Measurements from ENCODE around the gene PARP14. TPM values are rescaled to one million over a fixed set of nuclear protein-coding genes. Genes with fewer than 3 reads are reported as not detected.
"Not testable (repeated sequence)": the region's sequence is repeated elsewhere in the genome, so short reads cannot be mapped to it uniquely, and the experiment has no call there.

PARP14 gene
- total and polyA plus RNA-seq, 5 donors, result 6.9 to 21.8 (median 13.9) TPM

DNA sequence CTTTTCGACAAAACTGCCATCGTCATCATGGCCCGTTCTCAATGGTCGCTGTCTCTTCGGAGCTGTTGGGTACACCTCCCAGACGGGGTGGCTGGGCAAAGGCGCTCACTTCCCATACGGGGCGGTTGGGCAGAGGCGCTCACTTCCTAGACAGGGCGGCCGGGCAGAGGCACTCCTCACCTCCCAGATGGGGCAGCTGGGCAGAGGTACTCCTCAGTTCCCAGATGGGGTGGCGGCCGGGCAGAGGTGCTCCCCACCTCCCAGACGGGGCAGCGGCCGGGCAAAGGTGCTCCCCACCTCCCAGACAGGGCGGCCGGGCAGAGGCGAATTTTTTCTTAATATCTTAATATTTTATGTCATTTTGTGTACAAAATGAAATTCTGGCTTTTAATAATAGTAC, 44.5 kb downstream of the PARP14 start:
- WGBS, result 97% methylated on average over 20 of the region's 20 CpGs
- no peaks in the 10 kb centered on the region for H3K27me3 ChIP-seq (ENCODE audit: control insufficient read depth, insufficient read depth)
- intact Hi-C loops (cut with DNase I), result no loop called here

DNA sequence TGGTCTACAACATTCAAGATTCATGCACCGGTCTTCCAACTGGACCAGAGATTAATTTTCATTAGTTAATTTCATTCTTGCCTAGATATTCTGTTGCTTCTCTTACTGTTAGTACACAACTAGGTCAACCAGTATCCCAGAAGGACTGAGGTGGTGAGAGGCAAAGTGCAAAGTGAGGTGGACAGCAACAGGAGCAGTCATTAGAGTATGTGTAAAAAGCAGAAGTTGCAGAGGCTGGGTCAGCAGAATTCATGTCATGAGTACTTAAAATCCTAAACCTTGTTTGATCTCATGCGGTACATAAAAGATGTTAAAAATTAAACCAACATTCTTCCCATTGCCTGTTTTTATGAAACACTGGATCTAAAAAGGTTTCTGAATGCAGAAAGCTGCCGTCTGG, 46.7 kb downstream of the PARP14 start:
- Histone ChIP-seq H3K9me3 (ENCODE audit: control insufficient read depth, low read length) (no peaks in the 10 kb centered on the region), H3K4me3 (ENCODE audit: low read length) (no peak overlapping the region), H3K27me3 (ENCODE audit: control insufficient read depth, insufficient read depth) (no peaks in the 10 kb centered on the region), H3K4me1 (ENCODE audit: control insufficient read depth, insufficient read depth, low read length) (no peaks in the 10 kb centered on the region), H3K27ac (ENCODE audit: low read length) (no peak overlapping the region)
- 94% methylated on average over 3 of the region's 3 CpGs for WGBS
- DNase-seq, result no peak
- ATAC-seq, result no peak
- intact Hi-C loops (cut with DNase I), result no loop called here

More for the DNA sequence above, 44.5 kb downstream of the PARP14 start:
- no peak overlapping the region for H3K27ac ChIP-seq (ENCODE audit: low read length)
- H3K4me1 ChIP-seq (ENCODE audit: control insufficient read depth, insufficient read depth, low read length), result no peaks in the 10 kb centered on the region
- DNase-seq, result peak in 1 of 3 donors; percentile 53
- H3K9me3 ChIP-seq (ENCODE audit: control insufficient read depth, low read length), result no peaks in the 10 kb centered on the region
- H3K4me3 ChIP-seq (ENCODE audit: low read length), result no peak overlapping the region
- no peak for ATAC-seq

DNA sequence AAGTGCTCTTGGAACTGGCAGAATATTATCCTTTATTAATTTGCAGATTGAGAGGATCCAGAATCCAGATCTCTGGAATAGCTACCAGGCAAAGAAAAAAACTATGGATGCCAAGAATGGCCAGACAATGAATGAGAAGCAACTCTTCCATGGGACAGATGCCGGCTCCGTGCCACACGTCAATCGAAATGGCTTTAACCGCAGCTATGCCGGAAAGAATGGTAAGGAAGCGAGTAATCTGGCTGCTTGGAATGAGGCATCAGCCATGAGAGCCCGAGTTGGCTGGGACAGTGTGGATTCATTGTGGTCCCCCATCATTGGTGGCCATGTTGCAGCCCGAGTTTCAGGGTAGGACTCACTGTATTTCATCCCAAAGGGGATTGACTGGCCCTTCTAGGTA, 47.1 kb downstream of the PARP14 start:
- H3K27ac ChIP-seq (ENCODE audit: low read length), result no peak overlapping the region
- no peak overlapping the region for H3K4me3 ChIP-seq (ENCODE audit: low read length)
- WGBS, result 93% methylated on average over 9 of the region's 9 CpGs
- no peaks in the 10 kb centered on the region for H3K27me3 ChIP-seq (ENCODE audit: control insufficient read depth, insufficient read depth)
- no peaks in the 10 kb centered on the region for H3K9me3 ChIP-seq (ENCODE audit: control insufficient read depth, low read length)
- peak in 1 of 3 donors; percentile 25 for DNase-seq
- H3K4me1 ChIP-seq (ENCODE audit: control insufficient read depth, insufficient read depth, low read length), result no peaks in the 10 kb centered on the region
- intact Hi-C loops (cut with DNase I), result no loop called here
- no peak for ATAC-seq

DNA sequence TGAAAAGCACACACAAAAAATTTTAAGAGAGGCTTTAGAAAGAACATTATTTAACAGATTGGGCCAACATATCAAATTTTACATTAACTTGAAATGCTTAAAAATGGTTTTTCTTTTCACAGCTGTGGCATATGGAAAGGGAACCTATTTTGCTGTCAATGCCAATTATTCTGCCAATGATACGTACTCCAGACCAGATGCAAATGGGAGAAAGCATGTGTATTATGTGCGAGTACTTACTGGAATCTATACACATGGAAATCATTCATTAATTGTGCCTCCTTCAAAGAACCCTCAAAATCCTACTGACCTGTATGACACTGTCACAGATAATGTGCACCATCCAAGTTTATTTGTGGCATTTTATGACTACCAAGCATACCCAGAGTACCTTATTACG, 47.5 kb downstream of the PARP14 start:
- Histone ChIP-seq H3K4me1 (ENCODE audit: control insufficient read depth, insufficient read depth, low read length) (no peaks in the 10 kb centered on the region), H3K9me3 (ENCODE audit: control insufficient read depth, low read length) (no peaks in the 10 kb centered on the region), H3K27ac (ENCODE audit: low read length) (no peak overlapping the region), H3K27me3 (ENCODE audit: control insufficient read depth, insufficient read depth) (no peaks in the 10 kb centered on the region), H3K4me3 (ENCODE audit: low read length) (no peak overlapping the region)
- intact Hi-C loops (cut with DNase I), result no loop called here
- WGBS, result 96% methylated on average over 3 of the region's 3 CpGs
- ATAC-seq (no peak), DNase-seq (no peak)

DNA sequence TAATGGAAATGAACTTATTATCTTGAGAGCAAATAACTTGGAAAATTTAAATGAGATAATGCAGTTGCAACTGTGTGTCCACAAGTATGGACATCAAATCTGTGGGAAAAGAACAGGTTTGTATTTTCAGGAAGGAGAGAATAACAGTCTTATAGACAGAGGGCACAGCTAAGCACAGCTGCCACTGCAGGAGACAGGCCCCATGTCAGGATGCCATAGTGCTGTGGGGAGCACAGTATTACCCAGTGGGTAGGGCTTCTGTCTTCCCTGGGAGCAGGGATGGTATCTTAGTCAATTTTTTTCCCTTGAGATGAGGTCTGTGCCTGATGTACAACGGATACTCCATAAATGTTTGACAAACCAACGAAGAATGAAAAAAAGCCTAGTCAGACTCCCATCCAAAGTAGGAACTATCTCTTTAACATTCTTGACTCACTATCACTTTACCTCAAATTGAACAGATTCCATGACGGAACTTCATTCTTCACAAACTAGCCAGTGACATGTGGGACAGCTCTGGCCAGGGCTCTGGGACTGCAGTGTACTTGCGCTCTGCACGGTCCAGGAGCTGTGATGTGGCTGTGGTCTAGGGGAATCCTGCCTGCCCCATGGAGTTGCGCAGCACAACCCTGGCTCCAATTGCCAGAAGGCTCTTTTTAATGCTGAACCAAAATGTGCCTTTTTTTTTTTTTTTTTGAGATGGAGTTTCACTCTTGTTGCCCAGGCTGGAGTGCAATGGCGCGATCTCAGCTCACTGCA, 48.3 kb downstream of the PARP14 start:
- no peak overlapping the region for H3K27ac ChIP-seq (ENCODE audit: low read length)
- H3K27me3 ChIP-seq (ENCODE audit: control insufficient read depth, insufficient read depth), result no peaks in the 10 kb centered on the region
- WGBS, result 92% methylated on average over 8 of the region's 8 CpGs
- intact Hi-C loops (cut with DNase I), result no loop called here
- H3K9me3 ChIP-seq (ENCODE audit: control insufficient read depth, low read length), result no peaks in the 10 kb centered on the region
- DNase-seq, result no peak
- H3K4me1 ChIP-seq (ENCODE audit: control insufficient read depth, insufficient read depth, low read length), result no peaks in the 10 kb centered on the region
- H3K4me3 ChIP-seq (ENCODE audit: low read length), result no peak overlapping the region
- peak in 1 of 2 donors; percentile 45 for ATAC-seq

DNA sequence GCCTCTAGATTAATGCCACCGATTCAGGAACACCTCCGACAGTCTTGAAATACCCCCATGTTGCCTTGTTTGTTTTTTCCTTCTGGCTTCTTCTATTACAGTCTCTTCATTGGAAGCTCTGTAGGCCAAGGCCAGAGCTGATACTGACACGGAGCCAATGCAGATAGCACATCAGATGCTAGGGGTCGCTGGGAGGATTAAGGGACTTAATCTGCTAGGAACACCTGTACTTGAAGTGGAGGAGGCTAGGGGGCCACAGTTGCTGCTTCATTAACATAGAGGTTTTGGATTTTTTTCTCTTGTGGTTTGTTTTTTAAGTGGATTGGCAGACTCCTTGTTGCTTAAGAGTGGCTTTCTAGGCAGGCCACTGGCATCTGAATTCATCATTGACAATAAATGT, 49.6 kb downstream of the PARP14 start:
- ATAC-seq, result no peak
- Histone ChIP-seq H3K9me3 (ENCODE audit: control insufficient read depth, low read length) (no peaks in the 10 kb centered on the region), H3K27me3 (ENCODE audit: control insufficient read depth, insufficient read depth) (no peaks in the 10 kb centered on the region), H3K4me3 (ENCODE audit: low read length) (no peak overlapping the region), H3K27ac (ENCODE audit: low read length) (no peak overlapping the region), H3K4me1 (ENCODE audit: control insufficient read depth, insufficient read depth, low read length) (no peaks in the 10 kb centered on the region)
- WGBS, result 78% methylated on average over 4 of the region's 4 CpGs
- intact Hi-C loops (cut with DNase I), result no loop called here
- DNase-seq, result no peak

DNA sequence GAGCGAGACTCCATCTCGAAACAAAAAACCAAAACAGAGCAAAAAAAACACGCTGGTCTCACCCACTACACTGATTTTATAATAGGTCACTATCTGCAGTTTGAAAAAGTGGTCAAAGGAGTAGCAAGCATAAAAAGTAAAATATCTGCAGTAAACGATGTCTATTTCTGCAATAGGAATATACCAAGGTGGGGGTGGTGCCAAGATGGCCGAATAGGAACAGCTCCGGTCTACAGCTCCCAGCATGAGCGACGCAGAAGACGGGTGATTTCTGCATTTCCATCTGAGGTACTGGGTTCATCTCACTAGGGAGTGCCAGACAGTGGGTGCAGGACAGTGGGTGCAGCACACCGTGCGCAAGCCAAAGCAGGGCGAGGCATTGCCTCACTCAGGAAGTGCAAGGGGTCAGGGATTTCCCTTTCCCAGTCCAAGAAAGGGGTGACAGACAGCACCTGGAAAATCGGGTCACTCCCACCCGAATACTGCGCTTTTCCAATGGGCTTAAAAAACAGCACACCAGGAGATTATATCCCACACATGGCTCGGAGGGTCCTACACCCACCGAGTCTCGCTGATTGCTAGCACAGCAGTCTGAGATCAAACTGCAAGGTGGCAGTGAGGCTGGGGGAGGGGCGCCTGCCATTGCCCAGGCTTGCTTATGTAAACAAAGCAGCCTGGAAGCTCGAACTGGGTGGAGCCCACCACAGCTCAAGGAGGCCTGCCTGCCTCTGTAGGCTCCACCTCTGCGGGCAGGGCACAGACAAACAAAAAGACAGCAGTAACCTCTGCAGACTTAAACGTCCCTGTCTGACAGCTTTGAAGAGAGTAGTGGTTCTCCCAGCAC, 52.3 kb downstream of the PARP14 start:
- H3K4me1 ChIP-seq (ENCODE audit: control insufficient read depth, insufficient read depth, low read length); H3K27ac ChIP-seq (ENCODE audit: low read length); ATAC-seq; H3K9me3 ChIP-seq (ENCODE audit: control insufficient read depth, low read length); H3K4me3 ChIP-seq (ENCODE audit: low read length); intact Hi-C loops (cut with DNase I); H3K27me3 ChIP-seq (ENCODE audit: control insufficient read depth, insufficient read depth): not testable (repeated sequence)
- WGBS, result 95% methylated on average over 22 of the region's 22 CpGs
- DNase-seq, result peak in 1 of 3 donors; percentile 12

DNA sequence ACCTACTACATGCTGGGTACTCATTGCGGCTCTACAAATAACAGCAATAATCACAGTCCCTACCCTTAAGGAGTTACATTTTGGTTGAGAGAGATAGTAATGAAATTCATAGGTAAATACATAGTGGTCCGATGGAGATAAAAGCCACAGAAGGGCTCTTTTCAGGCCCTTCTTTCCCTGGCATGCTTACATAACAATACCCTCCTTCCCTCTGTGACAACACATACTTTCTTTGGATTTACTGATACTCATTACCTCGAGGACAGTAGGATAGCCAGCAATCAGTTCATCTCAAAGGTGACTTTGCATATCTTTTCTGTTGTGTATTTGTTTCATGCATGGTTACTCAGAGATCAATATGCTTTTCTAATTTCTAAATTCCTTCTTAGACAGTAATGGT, 58.5 kb downstream of the PARP14 start:
- Histone ChIP-seq H3K27ac (ENCODE audit: low read length) (no peak overlapping the region), H3K4me1 (ENCODE audit: control insufficient read depth, insufficient read depth, low read length) (no peaks in the 10 kb centered on the region), H3K9me3 (ENCODE audit: control insufficient read depth, low read length) (no peaks in the 10 kb centered on the region), H3K27me3 (ENCODE audit: control insufficient read depth, insufficient read depth) (no peaks in the 10 kb centered on the region), H3K4me3 (ENCODE audit: low read length) (no peak overlapping the region)
- no peak for ATAC-seq
- 85% methylated on average over 3 of the region's 3 CpGs for WGBS
- intact Hi-C loops (cut with DNase I), result no loop called here
- DNase-seq, result no peak

DNA sequence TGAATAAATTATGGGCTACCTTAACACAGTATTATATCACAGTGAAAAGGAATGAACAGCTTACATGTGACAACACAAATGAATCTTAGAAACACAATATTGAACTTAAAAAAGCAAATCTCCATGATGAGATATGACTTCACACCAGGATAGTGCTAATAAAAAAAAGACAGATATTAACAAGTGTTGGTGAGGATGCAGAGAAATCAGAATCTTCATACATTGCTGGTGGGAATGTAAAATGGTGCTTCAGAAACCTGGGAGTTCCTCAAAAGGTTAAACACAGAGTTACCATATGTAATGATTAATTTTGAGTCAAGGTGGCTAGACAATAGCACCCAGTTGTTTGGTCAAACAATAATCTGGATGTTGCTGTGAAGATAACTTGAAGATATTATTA, 61.6 kb downstream of the PARP14 start:
- intact Hi-C loops (cut with DNase I), result no loop called here
- no peak for DNase-seq
- H3K9me3 ChIP-seq (ENCODE audit: control insufficient read depth, low read length), result no peaks in the 10 kb centered on the region

DNA sequence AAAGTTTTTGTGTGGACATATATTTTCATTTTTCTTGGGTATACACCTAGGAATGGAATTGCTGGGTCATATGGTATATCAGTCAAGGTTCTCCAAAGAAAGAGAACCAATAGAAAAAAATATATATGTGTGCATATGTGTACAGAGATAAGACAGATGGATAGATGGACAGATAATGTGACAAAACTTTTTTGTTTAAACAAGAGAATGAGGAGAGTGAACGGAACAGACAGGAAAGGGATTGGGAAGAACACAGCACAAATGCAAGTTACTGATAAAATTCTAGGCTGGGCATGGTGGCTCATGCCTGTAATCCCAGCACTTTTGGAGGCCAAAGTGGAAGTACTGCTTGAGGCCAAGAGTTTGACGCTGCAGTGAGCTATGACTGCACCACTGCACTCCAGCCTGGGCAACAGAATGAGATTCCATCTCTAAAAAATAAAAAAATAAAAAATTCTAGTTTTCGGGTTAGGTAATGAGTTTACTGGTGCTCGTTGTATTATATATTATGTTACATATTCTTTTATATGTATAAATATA, 63.0 kb downstream of the PARP14 start:
- no peak overlapping the region for H3K4me3 ChIP-seq (ENCODE audit: low read length)
- no peak overlapping the region for H3K27ac ChIP-seq (ENCODE audit: low read length)
- ATAC-seq (no peak), DNase-seq (no peak)
- H3K4me1 ChIP-seq (ENCODE audit: control insufficient read depth, insufficient read depth, low read length), result no peaks in the 10 kb centered on the region
- H3K9me3 ChIP-seq (ENCODE audit: control insufficient read depth, low read length), result no peaks in the 10 kb centered on the region
- 98% methylated on average over 4 of the region's 4 CpGs for WGBS
- H3K27me3 ChIP-seq (ENCODE audit: control insufficient read depth, insufficient read depth), result no peaks in the 10 kb centered on the region
- intact Hi-C loops (cut with DNase I), result no loop called here

More for the DNA sequence above, 61.6 kb downstream of the PARP14 start:
- no peak for ATAC-seq
- no peak overlapping the region for H3K4me3 ChIP-seq (ENCODE audit: low read length)
- H3K27ac ChIP-seq (ENCODE audit: low read length), result no peak overlapping the region
- H3K27me3 ChIP-seq (ENCODE audit: control insufficient read depth, insufficient read depth), result no peaks in the 10 kb centered on the region
- H3K4me1 ChIP-seq (ENCODE audit: control insufficient read depth, insufficient read depth, low read length), result no peaks in the 10 kb centered on the region

DNA sequence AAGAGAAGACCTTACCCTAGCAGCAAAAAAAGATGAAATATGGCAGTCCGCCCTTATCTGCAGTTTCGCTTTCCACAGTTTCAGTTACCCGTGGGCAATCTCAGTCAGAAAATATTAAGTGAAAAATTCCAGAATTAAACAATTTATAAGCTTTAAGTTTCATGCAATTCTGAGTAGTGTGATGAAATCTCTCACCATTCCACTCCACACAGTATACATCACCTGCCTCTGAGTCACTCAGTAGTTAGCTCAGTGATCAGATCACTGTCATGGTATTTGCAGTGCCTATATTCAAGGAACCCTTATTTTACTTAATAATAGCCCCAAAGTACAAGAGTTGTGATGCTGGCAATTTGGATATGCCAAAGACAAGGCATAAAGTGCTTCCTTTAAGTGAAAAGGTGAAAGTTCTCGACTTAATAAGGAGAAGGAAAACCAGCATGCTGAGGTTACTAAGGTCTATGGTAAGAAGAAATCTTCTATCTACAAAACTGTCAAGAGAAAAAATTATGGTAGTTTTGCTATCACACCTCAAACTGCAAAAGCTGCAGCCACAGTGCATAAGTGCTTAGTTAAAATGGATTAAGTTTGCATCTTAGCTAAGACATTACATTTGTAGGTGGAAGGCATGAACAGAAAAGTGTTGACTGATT, 64.9 kb downstream of the PARP14 start:
- no peak for ATAC-seq
- H3K27me3 ChIP-seq (ENCODE audit: control insufficient read depth, insufficient read depth), result no peaks in the 10 kb centered on the region
- 94% methylated on average over 4 of the region's 4 CpGs for WGBS
- no peak overlapping the region for H3K4me3 ChIP-seq (ENCODE audit: low read length)
- H3K27ac ChIP-seq (ENCODE audit: low read length), result no peak overlapping the region
- H3K4me1 ChIP-seq (ENCODE audit: control insufficient read depth, insufficient read depth, low read length), result no peaks in the 10 kb centered on the region
- intact Hi-C loops (cut with DNase I), result no loop called here
- no peak for DNase-seq
- H3K9me3 ChIP-seq (ENCODE audit: control insufficient read depth, low read length), result no peaks in the 10 kb centered on the region
